Measurements from ENCODE around the gene NDUFB7. TPM values are rescaled to one million over a fixed set of nuclear protein-coding genes. Genes with fewer than 3 reads are reported as not detected.

The NDUFB7 gene
- total RNA-seq, 1 experiment from 2014 or later = 180 TPM

DNA sequence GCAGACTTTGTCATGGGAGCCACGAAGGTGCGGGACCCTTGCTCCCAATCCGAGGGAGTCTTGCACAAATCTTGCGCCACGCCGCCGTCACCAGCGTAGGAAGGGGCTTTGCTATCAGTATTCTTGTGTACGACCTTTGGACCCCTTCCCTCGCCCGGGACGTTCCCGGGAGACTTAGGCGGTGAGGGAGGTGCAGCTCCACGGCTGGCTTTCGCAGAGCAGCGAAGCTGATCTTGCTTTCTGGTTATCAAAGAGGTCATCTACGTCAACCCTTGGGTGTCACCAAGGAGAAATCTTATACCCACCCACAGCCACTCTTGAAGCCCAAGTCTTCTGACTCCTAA is 41.9 kb downstream of the NDUFB7 start:
- CTCF ChIA-PET = no interaction called here
- in situ Hi-C loops (cut with HindIII; ENCODE audit: low pct_unique_long_range_greater_than_20kb, low sequenced_read_pairs) (no loop called here), intact Hi-C loops (cut with micrococcal nuclease; ENCODE audit: unreplicated experiment) (no loop called here)
- peak overlapping the region; percentile 65 to 89 for H3K4me3 ChIP-seq (ENCODE audit: low read depth in 2 of 2, low read length in 2 of 2)
- no peaks in the 10 kb centered on the region for H3K9me3 ChIP-seq (ENCODE audit: control insufficient read depth, insufficient read depth, low read depth, low read length)
- no peak for ATAC-seq
- DNase-seq (ENCODE audit: low read depth, low spot score) = no peak
- BruUV-seq (replicated peaks) = no TSS peak
- no peaks in the 10 kb centered on the region for H3K27me3 ChIP-seq (ENCODE audit: control insufficient read depth, insufficient read depth, low read length)
- peaks cover 5% of the 10 kb centered on the region; the same call in 1 of the 2 replicates for H3K36me3 ChIP-seq (ENCODE audit: control insufficient read depth, insufficient read depth, low read length)
- TF ChIP-seq SIN3A (IDR thresholded peaks at IDR 0.05; ENCODE audit: borderline replicate concordance, insufficient read depth, low read depth, low read length) (no peak), REST (IDR thresholded peaks at IDR 0.05; ENCODE audit: insufficient read depth in 1 of 2, low read depth in 2 of 2, low read length in 1 of 2) (no peak), POLR2AphosphoS5 (IDR thresholded peaks at IDR 0.05; ENCODE audit: low read depth, low read length) (no peak), TCF7L2 (IDR thresholded peaks at IDR 0.05; ENCODE audit: low read depth, low read length) (no peak)
- TF ChIP-seq, protein P1, sequence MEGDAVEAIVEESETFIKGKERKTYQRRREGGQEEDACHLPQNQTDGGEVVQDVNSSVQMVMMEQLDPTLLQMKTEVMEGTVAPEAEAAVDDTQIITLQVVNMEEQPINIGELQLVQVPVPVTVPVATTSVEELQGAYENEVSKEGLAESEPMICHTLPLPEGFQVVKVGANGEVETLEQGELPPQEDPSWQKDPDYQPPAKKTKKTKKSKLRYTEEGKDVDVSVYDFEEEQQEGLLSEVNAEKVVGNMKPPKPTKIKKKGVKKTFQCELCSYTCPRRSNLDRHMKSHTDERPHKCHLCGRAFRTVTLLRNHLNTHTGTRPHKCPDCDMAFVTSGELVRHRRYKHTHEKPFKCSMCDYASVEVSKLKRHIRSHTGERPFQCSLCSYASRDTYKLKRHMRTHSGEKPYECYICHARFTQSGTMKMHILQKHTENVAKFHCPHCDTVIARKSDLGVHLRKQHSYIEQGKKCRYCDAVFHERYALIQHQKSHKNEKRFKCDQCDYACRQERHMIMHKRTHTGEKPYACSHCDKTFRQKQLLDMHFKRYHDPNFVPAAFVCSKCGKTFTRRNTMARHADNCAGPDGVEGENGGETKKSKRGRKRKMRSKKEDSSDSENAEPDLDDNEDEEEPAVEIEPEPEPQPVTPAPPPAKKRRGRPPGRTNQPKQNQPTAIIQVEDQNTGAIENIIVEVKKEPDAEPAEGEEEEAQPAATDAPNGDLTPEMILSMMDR (IDR thresholded peaks at IDR 0.05) = no peak
- peak overlapping the region; percentile 83 for H3K27ac ChIP-seq (ENCODE audit: low read length)
- H3K4me1 ChIP-seq (ENCODE audit: control insufficient read depth, insufficient read depth, low read length) = peaks cover 24% of the 10 kb centered on the region
- POLR2A ChIA-PET = no interaction called here

- peak; percentile 97 for ATAC-seq
- peaks cover 24% of the 10 kb centered on the region for H3K4me1 ChIP-seq (ENCODE audit: control insufficient read depth, insufficient read depth, low read length)
- no TSS peak for BruUV-seq (replicated peaks)
Measured at GRCh38 chr19:14529254-14530004, 42.4 kb downstream of the NDUFB7 start, which contains the start of gene TECR. Gene TECR (plus strand): TSS chr19:14529594. CDS start chr19:14529697, 103 bp downstream.

More at GRCh38 chr19:14529254-14530004, 42.4 kb downstream of the NDUFB7 start, which contains the start of gene TECR:
- TF ChIP-seq TCF7L2 (IDR thresholded peaks at IDR 0.05; ENCODE audit: low read depth, low read length) (0 out of 2 replicates have a peak, but pooled peaks have one; percentile 11), POLR2AphosphoS5 (IDR thresholded peaks at IDR 0.05; ENCODE audit: low read depth, low read length) (peak; percentile 94), SIN3A (IDR thresholded peaks at IDR 0.05; ENCODE audit: borderline replicate concordance, insufficient read depth, low read depth, low read length) (peak; percentile 35; the same call in 1 of the 2 replicates), REST (IDR thresholded peaks at IDR 0.05; ENCODE audit: insufficient read depth in 1 of 2, low read depth in 2 of 2, low read length in 1 of 2) (no peak)
- TF ChIP-seq, protein P1 (IDR thresholded peaks at IDR 0.05) = no peak
- DNase-seq (ENCODE audit: low read depth, low spot score) = peak; percentile 96
- H3K27me3 ChIP-seq (ENCODE audit: control insufficient read depth, insufficient read depth, low read length) = no peaks in the 10 kb centered on the region
- H3K4me3 ChIP-seq (ENCODE audit: low read depth in 2 of 2, low read length in 2 of 2) = peak within 1 kb of the TSS; percentile 65 to 89
- H3K36me3 ChIP-seq (ENCODE audit: control insufficient read depth, insufficient read depth, low read length) = peaks cover 5% of the 10 kb centered on the region; the same call in 1 of the 2 replicates
- H3K27ac ChIP-seq (ENCODE audit: low read length) = peak within 1 kb of the TSS; percentile 83
- in situ Hi-C loops (cut with HindIII; ENCODE audit: low pct_unique_long_range_greater_than_20kb, low sequenced_read_pairs) = no loop called here
- CTCF ChIA-PET = no interaction called here
- H3K9me3 ChIP-seq (ENCODE audit: control insufficient read depth, insufficient read depth, low read depth, low read length) = no peaks in the 10 kb centered on the region
- intact Hi-C loops (cut with micrococcal nuclease; ENCODE audit: unreplicated experiment) = no loop called here
- POLR2A ChIA-PET = interaction anchor here (0.6 kb wide), 1 partner anchor 1742 kb away, joined by 3 read pairs; no protein-coding TSS in a partner anchor
